GM12874 (cell line): ENCODE data around the gene KSR2.

Experiments
- TF ChIP-seq, protein P1 (sequence below): IDR thresholded peaks from 2 replicates; pipeline ENCODE4 v1.5.1; 2011; ENCODE audit warnings: low read depth, mild to moderate bottlenecking, control low read depth, low read length, moderate library complexity; ENCODE audit not compliant: insufficient read depth

The KSR2 gene

DNA sequence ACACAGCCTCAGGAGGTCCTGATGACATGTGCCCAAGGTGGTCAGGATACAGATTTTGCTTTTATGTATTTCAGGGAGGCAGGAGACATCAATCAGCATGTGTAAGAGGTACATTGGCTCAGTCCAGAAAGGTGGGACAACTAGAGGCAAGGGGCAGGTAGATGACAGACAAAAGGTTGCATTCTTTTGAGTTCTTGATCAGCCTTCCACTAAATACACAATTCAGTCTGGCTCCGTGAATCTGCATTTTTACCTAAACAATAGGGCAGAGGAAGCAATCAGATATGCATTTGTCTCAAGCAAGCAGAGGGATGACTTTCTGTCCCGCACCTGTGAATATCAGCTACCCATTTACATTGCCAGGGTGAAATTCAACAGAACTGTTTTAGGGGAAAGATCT, 178.6 kb downstream of the KSR2 start:
- TF ChIP-seq, protein P1, sequence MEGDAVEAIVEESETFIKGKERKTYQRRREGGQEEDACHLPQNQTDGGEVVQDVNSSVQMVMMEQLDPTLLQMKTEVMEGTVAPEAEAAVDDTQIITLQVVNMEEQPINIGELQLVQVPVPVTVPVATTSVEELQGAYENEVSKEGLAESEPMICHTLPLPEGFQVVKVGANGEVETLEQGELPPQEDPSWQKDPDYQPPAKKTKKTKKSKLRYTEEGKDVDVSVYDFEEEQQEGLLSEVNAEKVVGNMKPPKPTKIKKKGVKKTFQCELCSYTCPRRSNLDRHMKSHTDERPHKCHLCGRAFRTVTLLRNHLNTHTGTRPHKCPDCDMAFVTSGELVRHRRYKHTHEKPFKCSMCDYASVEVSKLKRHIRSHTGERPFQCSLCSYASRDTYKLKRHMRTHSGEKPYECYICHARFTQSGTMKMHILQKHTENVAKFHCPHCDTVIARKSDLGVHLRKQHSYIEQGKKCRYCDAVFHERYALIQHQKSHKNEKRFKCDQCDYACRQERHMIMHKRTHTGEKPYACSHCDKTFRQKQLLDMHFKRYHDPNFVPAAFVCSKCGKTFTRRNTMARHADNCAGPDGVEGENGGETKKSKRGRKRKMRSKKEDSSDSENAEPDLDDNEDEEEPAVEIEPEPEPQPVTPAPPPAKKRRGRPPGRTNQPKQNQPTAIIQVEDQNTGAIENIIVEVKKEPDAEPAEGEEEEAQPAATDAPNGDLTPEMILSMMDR = no peak

DNA sequence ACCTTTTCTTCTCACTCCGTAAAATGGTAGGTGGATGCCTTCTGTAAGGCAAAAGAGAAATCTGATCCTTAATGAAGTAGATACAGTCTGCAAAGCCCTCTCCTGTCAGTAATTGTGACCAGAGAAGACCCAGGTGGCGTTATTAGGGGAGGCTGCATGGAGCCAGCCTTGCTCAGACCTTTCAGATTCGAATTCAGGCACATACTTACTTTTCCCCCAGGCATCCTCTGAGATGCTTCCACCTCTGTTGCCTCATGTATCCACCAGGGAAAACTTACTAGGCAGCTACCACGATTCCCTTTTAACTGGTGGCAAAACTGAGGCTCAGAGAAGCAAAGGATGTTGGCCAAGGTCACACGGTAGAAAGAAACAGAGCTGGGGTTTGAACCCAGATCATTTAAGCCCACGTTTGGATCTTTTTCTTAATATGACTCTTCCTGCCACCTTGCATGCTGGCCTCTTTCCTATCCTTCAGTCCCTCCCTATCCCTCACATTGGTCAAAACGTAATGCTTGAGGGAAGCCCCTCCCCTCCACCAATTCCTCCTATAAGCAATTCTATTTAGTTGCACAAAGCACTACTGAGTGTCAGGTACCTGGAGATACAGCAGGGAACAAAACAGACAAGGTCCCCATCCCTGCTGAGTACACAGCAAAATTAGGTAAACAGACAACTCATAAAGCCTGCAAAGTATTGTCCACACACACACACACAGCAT, 179.4 kb downstream of the KSR2 start:
- TF ChIP-seq, protein P1 = no peak

DNA sequence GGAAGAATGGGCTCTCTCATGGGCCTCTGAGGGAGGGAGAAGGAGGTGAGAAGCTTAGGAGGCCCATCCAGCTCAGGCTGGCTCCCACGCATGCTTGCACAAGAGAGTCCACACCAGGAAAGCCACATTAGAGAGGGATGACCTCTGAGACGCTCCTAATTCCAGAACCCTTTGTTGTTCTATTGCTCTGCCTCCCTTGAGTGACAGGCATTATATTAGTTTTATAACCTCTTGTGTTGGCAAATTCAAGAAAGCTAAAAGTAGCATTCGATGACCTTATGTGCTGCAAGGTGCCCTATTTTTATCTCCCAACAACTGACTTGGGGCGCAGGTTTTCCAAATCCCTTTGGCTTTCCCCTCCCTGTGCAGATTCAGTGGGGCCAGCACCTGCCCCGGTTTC, 190.1 kb downstream of the KSR2 start:
- TF ChIP-seq, protein P1 = no peak

DNA sequence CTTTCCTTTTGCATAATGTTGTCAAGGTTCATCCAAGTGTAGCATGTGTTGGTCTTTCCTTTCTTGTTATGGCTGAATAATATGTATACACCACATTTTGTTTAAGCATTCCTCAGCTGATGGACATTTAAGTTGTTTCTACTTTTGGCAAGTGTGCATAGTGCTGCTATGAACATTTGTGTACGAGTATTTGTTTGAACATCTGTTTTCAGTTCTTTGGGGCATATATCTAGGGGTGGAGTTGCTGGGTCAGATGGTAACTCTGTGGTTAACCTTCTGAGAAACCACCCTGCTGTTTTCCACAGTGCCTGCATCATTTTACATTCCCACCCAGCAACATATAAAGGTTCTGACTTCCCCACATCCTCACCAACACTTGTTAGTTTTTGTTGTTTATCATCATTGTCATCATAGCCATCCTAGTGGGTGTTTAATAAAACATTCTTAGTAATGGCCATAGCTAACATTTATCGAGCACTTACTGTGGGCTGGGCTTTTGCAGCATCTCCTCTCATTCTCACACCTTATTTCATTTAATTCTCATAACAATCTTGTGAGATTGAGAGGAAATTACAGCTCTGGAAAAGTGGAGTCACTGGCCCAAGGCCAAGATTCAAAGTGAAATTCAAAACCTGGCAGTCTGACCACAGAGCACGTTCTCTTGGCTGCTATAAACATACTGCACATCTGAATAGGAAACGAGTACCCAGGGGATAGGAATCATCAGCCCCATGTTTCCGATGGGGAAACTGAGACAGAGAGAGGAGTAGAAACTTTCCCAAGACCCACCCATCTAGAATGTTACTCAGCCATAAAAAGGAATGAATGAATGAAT, 193.6 kb downstream of the KSR2 start:
- TF ChIP-seq, protein P1 = no peak

DNA sequence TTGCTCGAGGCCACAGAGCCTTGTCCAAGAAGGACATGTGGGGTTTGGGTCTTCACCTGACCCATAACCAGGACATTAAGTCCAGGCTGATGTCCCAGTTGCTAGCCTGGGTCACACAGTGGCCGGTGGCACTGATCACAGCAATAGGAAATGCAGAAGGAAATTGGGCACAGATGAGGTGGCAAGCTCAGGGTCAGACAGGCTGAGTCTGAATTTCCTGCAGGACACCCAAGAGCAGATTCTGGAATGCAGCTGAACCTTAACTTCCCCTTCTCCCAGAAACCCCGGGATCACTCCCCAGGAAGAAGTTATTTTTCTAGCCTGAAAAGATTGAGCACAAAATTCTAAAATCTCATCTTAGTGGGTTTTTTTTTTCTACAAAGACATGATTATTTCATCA, 199.9 kb downstream of the KSR2 start:
- TF ChIP-seq, protein P1 = no peak

DNA sequence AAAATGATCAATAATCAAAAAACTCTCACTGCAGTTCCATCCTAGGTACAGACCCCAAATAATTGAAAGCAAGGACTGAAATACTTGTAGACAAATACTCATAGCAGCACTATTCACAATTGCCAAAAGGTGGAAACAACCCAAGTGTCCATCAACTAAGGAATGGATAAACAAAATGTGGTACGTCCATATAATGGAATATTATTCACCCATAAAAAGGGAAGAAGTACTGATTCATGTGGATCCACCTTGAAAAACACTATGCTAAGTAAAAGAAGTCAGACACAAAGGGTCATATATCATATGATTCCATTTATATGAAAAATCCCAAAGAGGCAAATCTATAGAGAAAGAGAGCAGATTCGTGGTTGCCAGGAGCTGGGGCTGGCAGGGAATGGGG, 202.8 kb downstream of the KSR2 start:
- TF ChIP-seq, protein P1 = no peak

DNA sequence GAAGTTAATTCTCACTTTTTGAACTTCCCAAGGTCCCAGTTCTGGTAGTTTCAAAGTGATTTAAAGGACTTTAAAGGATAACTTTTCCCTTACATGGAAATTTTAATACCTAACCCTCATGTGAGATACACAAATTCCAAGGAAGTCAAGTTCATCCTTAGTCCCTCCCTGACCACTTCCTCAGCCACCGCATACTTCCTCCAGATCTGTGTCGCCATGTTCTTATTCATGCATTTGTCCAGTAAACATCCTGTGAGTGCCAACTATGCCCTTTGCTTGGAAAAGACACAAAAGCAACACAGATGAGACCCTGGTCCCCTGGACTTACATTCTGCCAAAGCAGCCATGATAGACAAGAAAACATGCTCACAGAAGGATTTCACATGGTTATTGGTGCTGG, 206.6 kb downstream of the KSR2 start:
- TF ChIP-seq, protein P1 = no peak
